Keratinocyte (primary cell): ENCODE measurements around the gene ZBTB21.

Experiments used
- EZH2 ChIP-seq: IDR thresholded peaks from one replicate; pipeline ENCODE4 v1.6.1; 2012; ENCODE audit warnings: inconsistent platforms, mild to moderate bottlenecking, low read length, moderate library complexity
- TF ChIP-seq, protein P1 (sequence below), 3 experiments: IDR thresholded peaks in 1 of 3; conservative IDR thresholded peaks in 1 of 3; optimal IDR thresholded peaks in 1 of 3; 2 replicates in 2 of 3; 3 replicates in 1 of 3; pipeline versions ENCODE3 to v1.5.1; 2011; ENCODE audit warnings: low read length in 3 of 3, mild to moderate bottlenecking in 3 of 3, moderate library complexity in 2 of 3, control low read depth in 1 of 3, inconsistent platforms in 1 of 3; ENCODE audit not compliant: insufficient read depth in 2 of 3; ENCODE audit errors: extremely low read depth in 1 of 3

DNA sequence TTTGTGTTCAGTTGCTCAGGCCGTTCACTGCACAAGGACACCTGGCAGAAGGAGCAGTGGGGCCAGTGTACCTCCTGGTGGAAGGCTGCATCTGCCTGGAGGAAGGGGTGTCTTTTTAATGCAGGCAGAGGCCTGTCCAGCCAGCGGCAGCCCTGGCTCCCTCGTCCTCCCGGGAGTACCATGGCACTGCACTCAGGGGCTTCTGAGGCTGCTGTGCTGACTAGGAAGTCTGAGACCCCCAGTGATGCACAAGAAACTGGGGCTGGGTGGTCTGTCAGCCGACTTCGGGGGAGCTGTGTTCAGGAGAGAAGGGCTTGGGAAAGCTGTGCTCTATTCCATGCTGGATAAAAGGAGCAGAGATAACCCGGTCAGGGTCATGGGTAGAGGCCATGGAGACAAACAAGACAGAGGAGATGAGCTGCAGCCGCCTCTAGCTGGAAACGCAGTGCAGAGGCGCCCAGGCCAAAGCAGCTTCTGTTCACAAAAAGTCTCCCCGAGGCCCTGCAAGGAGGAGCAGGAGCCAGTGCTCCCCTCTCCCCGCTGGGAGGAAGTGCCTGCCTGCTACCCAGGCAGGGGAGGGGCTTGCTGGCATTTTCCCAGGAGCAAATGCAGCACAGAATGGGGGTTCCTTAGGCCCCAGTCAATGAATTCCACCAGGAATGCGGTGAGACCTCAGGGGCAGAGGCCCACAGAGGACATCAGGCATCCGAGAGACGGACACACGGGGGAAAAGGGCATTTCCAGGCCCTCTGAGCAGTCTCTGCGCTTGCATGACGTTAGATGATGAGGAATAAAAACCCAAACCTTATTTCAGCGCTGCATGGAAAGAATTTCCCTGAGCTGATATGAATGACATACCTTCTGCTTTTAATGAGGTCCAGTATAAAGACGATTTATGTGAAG lies 39.2 kb downstream of the ZBTB21 start:
- TF ChIP-seq, protein P1, sequence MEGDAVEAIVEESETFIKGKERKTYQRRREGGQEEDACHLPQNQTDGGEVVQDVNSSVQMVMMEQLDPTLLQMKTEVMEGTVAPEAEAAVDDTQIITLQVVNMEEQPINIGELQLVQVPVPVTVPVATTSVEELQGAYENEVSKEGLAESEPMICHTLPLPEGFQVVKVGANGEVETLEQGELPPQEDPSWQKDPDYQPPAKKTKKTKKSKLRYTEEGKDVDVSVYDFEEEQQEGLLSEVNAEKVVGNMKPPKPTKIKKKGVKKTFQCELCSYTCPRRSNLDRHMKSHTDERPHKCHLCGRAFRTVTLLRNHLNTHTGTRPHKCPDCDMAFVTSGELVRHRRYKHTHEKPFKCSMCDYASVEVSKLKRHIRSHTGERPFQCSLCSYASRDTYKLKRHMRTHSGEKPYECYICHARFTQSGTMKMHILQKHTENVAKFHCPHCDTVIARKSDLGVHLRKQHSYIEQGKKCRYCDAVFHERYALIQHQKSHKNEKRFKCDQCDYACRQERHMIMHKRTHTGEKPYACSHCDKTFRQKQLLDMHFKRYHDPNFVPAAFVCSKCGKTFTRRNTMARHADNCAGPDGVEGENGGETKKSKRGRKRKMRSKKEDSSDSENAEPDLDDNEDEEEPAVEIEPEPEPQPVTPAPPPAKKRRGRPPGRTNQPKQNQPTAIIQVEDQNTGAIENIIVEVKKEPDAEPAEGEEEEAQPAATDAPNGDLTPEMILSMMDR (optimal IDR thresholded peaks at IDR 0.05 in 1 of 3, IDR thresholded peaks at IDR 0.05 in 1 of 3, conservative IDR thresholded peaks at IDR 0.05 in 1 of 3; ENCODE audit: extremely low read depth in 1 of 3, insufficient read depth in 2 of 3, low read length in 3 of 3) = no peak
- no peak for TF ChIP-seq EZH2
